T47D (cell line): ENCODE measurements around the gene ETF1.

Source experiments
- DNase-seq, 2 experiments: peaks; one replicate each; pipeline versions ENCODE4 v3.0.0 to v3.0.0-alpha.2; 2011 to 2012; ENCODE audit warnings: low read depth in 1 of 2, low spot score in 1 of 2
- JUND ChIP-seq: IDR thresholded peaks from 2 replicates; pipeline ENCODE4 v1.6.1; 2012; ENCODE audit warnings: low read depth
- in situ Hi-C: cut with HindIII; loops from 2 replicates; pipeline ENCODE4 v1.10.0; 2016; ENCODE audit warnings: low sequenced_read_pairs, low pct_unique_long_range_greater_than_20kb

ETF1 gene

GRCh38 chr5:138458856-138459255 is 84.2 kb downstream of the ETF1 start:
- no peak for DNase-seq
- in situ Hi-C loops, result no loop called here
- TF ChIP-seq JUND, result no peak

- no peak for TF ChIP-seq JUND
- no peak for DNase-seq
- in situ Hi-C loops, result no loop called here
Measured at GRCh38 chr5:138458384-138458783, 84.7 kb downstream of the ETF1 start.

- no peak for DNase-seq
- in situ Hi-C loops, result no loop called here
- no peak for TF ChIP-seq JUND
Measured at GRCh38 chr5:138457531-138458275, 85.3 kb downstream of the ETF1 start.
